HepG2 (cell line): ENCODE data around the gene DHX8. TPM values are rescaled to one million over a fixed set of nuclear protein-coding genes. Genes with fewer than 3 reads are reported as not detected.

Experiments
- BRCA1 ChIP-seq: sonication (generic); formaldehyde crosslinking; IDR thresholded peaks from 2 replicates; pipeline ENCODE4 v1.4.0; 2020; ENCODE audit warnings: missing genetic modification reagents
- ISX ChIP-seq: sonication (generic); formaldehyde crosslinking; conservative IDR thresholded peaks from 2 replicates; pipeline ENCODE4 v1.5.0; 2020; ENCODE audit warnings: missing genetic modification reagents
- KLF12 ChIP-seq: sonication (generic); formaldehyde crosslinking; IDR thresholded peaks from 2 replicates; pipeline ENCODE4 v1.4.0; 2020; ENCODE audit warnings: missing genetic modification reagents, borderline replicate concordance
- KLF9 ChIP-seq: IDR thresholded peaks from 2 replicates; pipeline ENCODE4 v1.6.1; 2016; ENCODE audit warnings: low read depth
- NCOA2 ChIP-seq: sonication (generic); formaldehyde crosslinking; IDR thresholded peaks from 2 replicates; pipeline ENCODE4 v1.8.0; 2022; ENCODE audit warnings: inconsistent platforms
- NRL ChIP-seq: sonication (generic); formaldehyde crosslinking; IDR thresholded peaks from 2 replicates; pipeline ENCODE4 v1.5.0; 2020; ENCODE audit warnings: missing genetic modification reagents, mild to moderate bottlenecking, moderate library complexity, borderline replicate concordance
- RBM39 ChIP-seq: fragments of 200-400 bp; formaldehyde crosslinking; IDR thresholded peaks from one replicate; pipeline ENCODE4 v1.6.1; 2018; ENCODE audit warnings: antibody characterized with exemption, mild to moderate bottlenecking, low read depth, low read length; ENCODE audit not compliant: poor library complexity, severe bottlenecking
- RCOR2 ChIP-seq: IDR thresholded peaks from 2 replicates; pipeline ENCODE4 v1.6.1; 2016; ENCODE audit warnings: missing biosample characterization, missing genetic modification reagents
- SMAD9 ChIP-seq: sonication (generic); formaldehyde crosslinking; IDR thresholded peaks from 2 replicates; pipeline ENCODE4 v1.5.1; 2020; ENCODE audit warnings: mild to moderate bottlenecking, missing genetic modification reagents
- TAF15 ChIP-seq: fragments of 200-400 bp; formaldehyde crosslinking; IDR thresholded peaks from one replicate; pipeline ENCODE4 v1.6.1; 2018; ENCODE audit warnings: mild to moderate bottlenecking, low read depth, low read length; ENCODE audit not compliant: poor library complexity, severe bottlenecking
- THAP11 ChIP-seq: IDR thresholded peaks from 2 replicates; pipeline ENCODE4 v1.6.1; 2016; ENCODE audit warnings: missing biosample characterization, missing genetic modification reagents
- ZBTB39 ChIP-seq: sonication (generic); formaldehyde crosslinking; IDR thresholded peaks from 2 replicates; pipeline ENCODE4 v1.5.0; 2020; ENCODE audit warnings: missing genetic modification reagents
- ZFX ChIP-seq: sonication (generic); formaldehyde crosslinking; IDR thresholded peaks from 2 replicates; pipeline ENCODE4 v1.4.0; 2020; ENCODE audit warnings: mild to moderate bottlenecking, low read depth, missing genetic modification reagents, moderate library complexity
- ZFYVE20 ChIP-seq: sonication (generic); formaldehyde crosslinking; IDR thresholded peaks from 2 replicates; pipeline ENCODE4 v1.8.0; 2023; ENCODE audit warnings: low read depth, mild to moderate bottlenecking, moderate library complexity, missing genetic modification reagents, borderline replicate concordance
- ZNF230 ChIP-seq: sonication (generic); formaldehyde crosslinking; IDR thresholded peaks from 2 replicates; pipeline ENCODE4 v1.4.0; 2020; ENCODE audit warnings: mild to moderate bottlenecking, missing genetic modification reagents
- ZNF274 ChIP-seq: sonication (generic); formaldehyde crosslinking; IDR thresholded peaks from 2 replicates; pipeline ENCODE4 v1.5.1; 2020; ENCODE audit warnings: mild to moderate bottlenecking, missing genetic modification reagents
- ZNF317 ChIP-seq: sonication (generic); formaldehyde crosslinking; IDR thresholded peaks from 2 replicates; pipeline ENCODE4 v1.5.0; 2020; ENCODE audit warnings: mild to moderate bottlenecking, missing genetic modification reagents
- ZNF331 ChIP-seq: sonication (generic); formaldehyde crosslinking; IDR thresholded peaks from 2 replicates; pipeline ENCODE4 v1.4.0; 2020; ENCODE audit warnings: missing genetic modification reagents
- ZNF460 ChIP-seq: sonication (generic); formaldehyde crosslinking; IDR thresholded peaks from 2 replicates; pipeline ENCODE4 v1.5.1; 2020; ENCODE audit warnings: missing genetic modification reagents, mild to moderate bottlenecking, borderline replicate concordance
- ZNF530 ChIP-seq: sonication (generic); formaldehyde crosslinking; IDR thresholded peaks from 2 replicates; pipeline ENCODE4 v1.5.0; 2020; ENCODE audit warnings: low read depth, mild to moderate bottlenecking, missing genetic modification reagents
- ZNF770 ChIP-seq: sonication (generic); formaldehyde crosslinking; IDR thresholded peaks from 2 replicates; pipeline ENCODE4 v1.5.0; 2020; ENCODE audit warnings: mild to moderate bottlenecking, missing genetic modification reagents
- ZNF839 ChIP-seq: sonication (generic); formaldehyde crosslinking; IDR thresholded peaks from 2 replicates; pipeline ENCODE4 v1.4.0; 2020; ENCODE audit warnings: missing genetic modification reagents, mild to moderate bottlenecking, borderline replicate concordance
- polyA plus RNA-seq, 8 experiments: library from polyadenylated mRNA; depleted of rRNA in 3 of 8; stranded (reverse) in 7 of 8; unstranded in 1 of 8; fragments of >200 nt; fragmentation: Illumina TruSeq in 4 of 8; extraction: Trizol in 4 of 8; gene quantifications; 2 replicates each; pipeline versions ENCODE4 v1.2.1 to v1.2.3, GENCODE V29; 2011 to 2016; ENCODE audit warnings: low read depth in 4 of 8, missing spikeins in 1 of 8, mixed read lengths in 1 of 8; ENCODE audit not compliant: insufficient read depth in 1 of 8
- total RNA-seq, 5 experiments: library from RNA; depleted of rRNA; stranded (reverse); fragments of >200 nt; fragmentation: Illumina TruSeq; extraction: Trizol; gene quantifications; 2 replicates each; pipeline ENCODE4 v1.2.3, GENCODE V29; 2016; ENCODE audit warnings: low read depth in 1 of 5
- TF ChIP-seq, protein P1 (sequence below): sonication (generic); formaldehyde crosslinking; IDR thresholded peaks from 2 replicates; pipeline ENCODE4 v1.8.0; 2022; ENCODE audit warnings: missing genetic modification reagents, mild to moderate bottlenecking, moderate library complexity, borderline replicate concordance
- TF ChIP-seq, protein P2 (sequence below): IDR thresholded peaks from 2 replicates; pipeline ENCODE4 v1.6.1; 2016

DHX8 gene
- total and polyA plus RNA-seq, 2 of the 13 experiments (the other 11 are each of a cell fraction or from before 2014, with no cell fraction given): 24.8 to 48.9 TPM

DNA sequence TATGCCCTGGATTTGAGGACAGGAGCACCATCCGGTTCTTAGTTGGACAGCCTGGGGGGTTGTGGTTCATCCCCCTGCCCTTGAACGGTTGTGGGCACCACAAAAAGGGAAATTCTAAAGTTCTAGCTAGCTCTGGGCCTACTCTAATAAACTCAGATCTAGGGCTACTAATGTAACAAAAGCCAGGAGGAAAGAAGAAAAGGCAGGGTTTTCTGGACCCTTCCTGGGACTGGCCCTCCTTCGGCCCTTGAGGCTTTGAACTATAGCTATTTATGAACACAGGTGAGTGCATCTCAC is 47.3 kb downstream of the DHX8 start (continued):
- TF ChIP-seq ZFYVE20 (no peak), NRL (no peak), TAF15 (no peak), ZNF839 (CRISPR knock-in tag) (no peak), THAP11 (no peak), RCOR2 (CRISPR knock-in tag) (no peak), ZFX (CRISPR knock-in tag) (0 out of 2 replicates have a peak, but pooled peaks have one; percentile 53), ZNF331 (CRISPR knock-in tag) (no peak; the same call in 1 of the 2 replicates), RBM39 (no peak), BRCA1 (CRISPR knock-in tag) (no peak), ISX (no peak), KLF12 (no peak), NCOA2 (CRISPR knock-in tag) (no peak), ZBTB39 (CRISPR knock-in tag) (peak; percentile 13; the same call in 1 of the 2 replicates), ZNF317 (no peak), ZNF770 (CRISPR knock-in tag) (no peak), ZNF460 (no peak), SMAD9 (CRISPR knock-in tag) (no peak), KLF9 (no peak), ZNF230 (CRISPR knock-in tag) (no peak), ZNF274 (no peak), ZNF530 (CRISPR knock-in tag) (no peak)
- TF ChIP-seq, protein P1, sequence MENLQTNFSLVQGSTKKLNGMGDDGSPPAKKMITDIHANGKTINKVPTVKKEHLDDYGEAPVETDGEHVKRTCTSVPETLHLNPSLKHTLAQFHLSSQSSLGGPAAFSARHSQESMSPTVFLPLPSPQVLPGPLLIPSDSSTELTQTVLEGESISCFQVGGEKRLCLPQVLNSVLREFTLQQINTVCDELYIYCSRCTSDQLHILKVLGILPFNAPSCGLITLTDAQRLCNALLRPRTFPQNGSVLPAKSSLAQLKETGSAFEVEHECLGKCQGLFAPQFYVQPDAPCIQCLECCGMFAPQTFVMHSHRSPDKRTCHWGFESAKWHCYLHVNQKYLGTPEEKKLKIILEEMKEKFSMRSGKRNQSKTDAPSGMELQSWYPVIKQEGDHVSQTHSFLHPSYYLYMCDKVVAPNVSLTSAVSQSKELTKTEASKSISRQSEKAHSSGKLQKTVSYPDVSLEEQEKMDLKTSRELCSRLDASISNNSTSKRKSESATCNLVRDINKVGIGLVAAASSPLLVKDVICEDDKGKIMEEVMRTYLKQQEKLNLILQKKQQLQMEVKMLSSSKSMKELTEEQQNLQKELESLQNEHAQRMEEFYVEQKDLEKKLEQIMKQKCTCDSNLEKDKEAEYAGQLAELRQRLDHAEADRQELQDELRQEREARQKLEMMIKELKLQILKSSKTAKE: no peak
- TF ChIP-seq, protein P2, sequence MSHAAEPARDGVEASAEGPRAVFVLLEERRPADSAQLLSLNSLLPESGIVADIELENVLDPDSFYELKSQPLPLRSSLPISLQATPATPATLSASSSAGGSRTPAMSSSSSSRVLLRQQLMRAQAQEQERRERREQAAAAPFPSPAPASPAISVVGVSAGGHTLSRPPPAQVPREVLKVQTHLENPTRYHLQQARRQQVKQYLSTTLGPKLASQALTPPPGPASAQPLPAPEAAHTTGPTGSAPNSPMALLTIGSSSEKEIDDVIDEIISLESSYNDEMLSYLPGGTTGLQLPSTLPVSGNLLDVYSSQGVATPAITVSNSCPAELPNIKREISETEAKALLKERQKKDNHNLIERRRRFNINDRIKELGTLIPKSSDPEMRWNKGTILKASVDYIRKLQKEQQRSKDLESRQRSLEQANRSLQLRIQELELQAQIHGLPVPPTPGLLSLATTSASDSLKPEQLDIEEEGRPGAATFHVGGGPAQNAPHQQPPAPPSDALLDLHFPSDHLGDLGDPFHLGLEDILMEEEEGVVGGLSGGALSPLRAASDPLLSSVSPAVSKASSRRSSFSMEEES (CRISPR knock-in tag): no peak
